Activated T-cell treated with anti-CD3 and anti-CD28 coated beads for 24 hours (primary cell): ENCODE measurements around the gene KIF21A.
"Not testable (repeated sequence)": the region's sequence is repeated elsewhere in the genome, so short reads cannot be mapped to it uniquely, and the experiment has no call there.

Experiments
- DNase-seq: peaks from one replicate; pipeline ENCODE4 v3.0.0-alpha.2; 2020; ENCODE audit warnings: low read depth

The KIF21A gene

DNA sequence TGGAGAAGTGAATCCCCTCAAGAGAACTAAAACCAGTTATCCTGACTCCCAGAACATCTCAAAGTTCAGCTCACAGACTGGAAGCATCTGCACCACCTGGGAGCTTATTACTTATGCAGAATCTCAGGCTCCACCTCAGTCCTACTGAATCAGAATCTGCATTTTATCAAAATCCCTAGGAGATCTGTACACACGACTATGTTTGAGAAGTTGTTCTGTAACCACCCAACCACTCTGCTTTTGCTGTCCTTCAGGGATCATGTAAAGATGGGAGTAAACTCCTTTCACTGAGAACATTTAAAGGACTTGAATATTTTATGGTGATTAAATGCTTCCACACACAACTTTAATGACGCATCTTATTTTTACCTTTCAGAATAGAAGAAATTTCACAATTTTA is 98.0 kb downstream of the KIF21A start:
- DNase-seq = no peak

DNA sequence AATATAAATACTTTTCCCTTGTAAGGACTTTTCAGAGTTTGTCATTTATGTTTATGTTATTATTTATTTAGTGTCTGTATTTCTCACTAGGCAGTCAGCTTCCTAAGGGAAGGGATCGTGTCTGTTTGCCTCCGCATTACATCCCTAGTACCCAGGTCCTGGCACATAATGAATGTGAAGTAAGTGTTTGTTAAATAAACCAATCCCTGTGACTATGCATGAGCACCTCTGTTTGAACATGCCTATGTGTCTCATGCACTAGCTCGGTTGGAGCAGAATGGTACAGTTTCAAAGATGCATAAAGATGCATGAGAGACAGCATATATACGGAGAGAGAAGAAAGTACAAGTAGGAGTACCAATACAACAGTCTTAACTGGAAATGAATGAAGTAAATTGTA is 99.3 kb downstream of the KIF21A start:
- no peak for DNase-seq

DNA sequence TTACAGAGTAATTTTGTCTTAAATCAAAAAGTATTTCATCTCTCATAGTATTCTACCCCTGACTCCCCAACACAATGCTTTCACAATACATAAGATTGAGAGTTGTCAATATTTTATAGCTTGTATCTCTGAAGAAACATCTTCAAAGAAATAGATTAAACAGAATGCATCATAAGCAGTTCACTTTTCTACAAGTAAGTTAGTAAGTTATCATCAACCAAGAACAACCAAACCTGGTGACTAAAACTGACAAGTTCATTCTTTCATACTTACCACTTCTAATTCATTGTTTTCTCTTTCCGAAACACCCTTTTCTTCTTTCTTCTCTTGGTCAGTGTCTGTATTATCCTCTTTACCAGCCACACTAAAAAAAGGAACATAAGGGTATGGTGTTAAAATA is 101.2 kb downstream of the KIF21A start:
- DNase-seq = no peak

DNA sequence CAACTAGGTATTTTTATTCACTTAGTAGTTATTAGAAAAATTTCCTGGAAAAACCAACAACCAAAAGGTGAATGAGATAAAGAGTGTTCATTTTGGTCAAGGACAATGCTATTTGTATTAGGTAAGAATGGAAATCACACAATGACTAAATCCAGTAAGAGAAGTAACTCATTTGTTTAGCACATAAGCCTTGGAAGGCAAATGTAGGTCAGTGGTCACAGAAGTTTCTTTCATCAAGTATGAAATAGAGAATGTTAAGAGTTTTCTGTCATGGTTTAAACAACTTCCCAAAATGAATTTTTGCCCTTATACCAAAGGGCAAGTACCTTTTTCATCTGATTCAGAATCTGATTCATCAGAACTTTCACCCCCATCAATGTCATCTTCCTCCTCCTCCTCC is 101.7 kb downstream of the KIF21A start:
- DNase-seq = no peak

DNA sequence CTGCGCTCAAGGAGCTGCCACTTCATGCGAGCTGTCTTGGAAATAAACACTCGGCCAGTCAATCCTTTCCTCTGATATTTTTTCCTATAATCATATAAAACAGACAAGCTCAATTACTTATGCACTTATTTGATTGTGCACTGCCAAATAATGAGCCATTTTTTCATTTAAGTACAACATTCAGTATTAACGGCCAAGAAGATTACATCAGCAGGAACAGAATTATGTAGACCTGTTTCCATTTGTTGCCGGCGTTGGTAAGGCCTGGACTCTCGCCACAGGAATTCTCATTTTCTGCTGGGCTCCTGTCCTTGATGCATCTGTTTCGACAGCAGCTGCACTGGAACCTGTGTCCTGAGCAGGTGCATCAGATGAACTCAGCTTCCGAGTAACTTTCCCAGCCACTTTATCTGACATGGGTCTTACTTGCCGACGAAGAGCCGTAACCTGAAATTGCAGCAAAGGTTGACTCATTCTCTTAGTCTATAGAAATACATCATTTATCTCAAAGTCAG is 110.2 kb downstream of the KIF21A start:
- DNase-seq = no peak

DNA sequence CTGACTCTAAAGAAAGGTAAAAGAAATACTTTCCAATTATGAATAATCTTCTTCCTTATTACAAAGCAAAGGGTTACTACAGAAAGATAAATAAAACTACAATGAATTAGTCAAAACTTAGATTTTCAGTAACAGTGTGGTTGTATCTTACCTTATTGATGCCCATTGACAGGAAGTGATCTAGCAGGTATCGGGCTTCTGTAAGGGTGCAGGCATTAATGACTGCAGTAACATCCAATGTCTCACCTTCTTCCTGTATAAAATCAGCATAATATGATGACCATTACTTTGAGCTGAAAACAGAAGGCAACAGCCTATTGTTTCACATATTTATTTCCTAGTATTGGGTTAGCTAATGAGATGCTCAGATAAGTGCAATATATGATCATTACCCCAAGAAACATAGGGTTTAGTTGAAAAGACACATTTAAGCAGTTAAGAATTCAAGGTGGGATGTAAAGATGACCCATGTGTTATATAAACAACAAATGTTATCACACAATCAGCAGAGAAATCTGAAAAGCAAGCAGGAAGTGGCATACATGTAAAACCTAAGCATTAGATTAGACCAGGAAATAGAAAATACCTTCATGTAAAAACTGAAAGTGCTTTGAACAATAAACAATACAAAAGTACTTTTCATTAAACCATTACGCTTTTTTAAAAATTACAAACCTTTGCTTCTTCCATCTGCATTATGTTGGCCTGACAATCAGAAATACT is 111.2 kb downstream of the KIF21A start:
- DNase-seq = no peak

DNA sequence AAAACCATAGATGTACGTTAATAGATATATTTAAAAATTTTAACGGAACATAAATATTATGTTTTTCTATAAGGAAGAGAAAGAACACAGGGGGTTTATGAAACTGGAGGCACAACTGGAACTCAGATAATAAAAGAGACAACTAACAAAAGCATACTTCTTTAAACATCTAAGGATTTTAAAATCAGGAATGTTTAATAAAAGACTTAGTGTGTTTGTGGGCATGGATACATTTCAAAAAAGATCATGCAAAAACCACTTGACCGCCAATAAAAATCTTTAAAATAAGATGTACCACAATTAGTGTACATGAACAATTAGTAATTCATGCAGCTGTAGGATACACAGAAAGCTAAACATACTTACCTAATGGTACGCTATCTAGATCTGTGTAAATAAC is 113.0 kb downstream of the KIF21A start:
- DNase-seq = no peak

DNA sequence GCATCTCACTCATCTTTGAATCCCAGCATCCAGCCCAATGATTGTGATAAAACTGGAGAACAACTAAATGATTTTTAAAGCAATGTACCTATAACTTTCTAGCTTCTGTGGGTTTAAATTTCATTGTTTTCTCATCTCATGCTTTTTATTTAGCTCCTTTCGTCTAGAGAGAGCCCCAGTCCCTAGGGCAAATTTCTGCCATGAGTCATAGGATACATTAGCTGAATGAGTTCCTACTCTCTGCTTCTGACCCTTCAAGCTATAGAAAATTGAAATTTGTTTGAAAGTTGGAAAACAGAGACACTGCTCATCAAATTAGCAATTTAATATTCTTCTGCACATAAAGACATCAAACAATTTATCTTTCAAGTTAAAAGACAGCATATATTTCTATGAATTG is 113.9 kb downstream of the KIF21A start:
- DNase-seq = no peak

DNA sequence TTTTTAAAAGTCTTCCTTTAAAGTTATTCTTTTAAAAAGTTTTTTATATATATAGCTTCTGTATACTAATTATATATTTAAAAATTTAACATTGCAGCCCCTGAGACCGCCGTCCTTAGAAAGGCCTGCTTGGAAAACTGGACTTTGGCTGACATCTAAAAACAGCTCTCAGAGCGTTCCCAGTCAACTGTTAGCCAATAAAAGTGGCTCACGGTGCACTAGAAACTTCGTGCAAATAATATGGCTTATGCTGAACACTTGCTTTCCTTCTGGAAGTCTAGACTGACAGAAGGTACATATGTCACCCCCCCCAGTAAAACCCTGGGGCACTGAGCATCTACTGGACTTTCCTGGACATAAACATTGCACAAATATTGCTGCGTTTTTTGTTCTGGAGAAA is 115.0 kb downstream of the KIF21A start:
- no peak for DNase-seq

DNA sequence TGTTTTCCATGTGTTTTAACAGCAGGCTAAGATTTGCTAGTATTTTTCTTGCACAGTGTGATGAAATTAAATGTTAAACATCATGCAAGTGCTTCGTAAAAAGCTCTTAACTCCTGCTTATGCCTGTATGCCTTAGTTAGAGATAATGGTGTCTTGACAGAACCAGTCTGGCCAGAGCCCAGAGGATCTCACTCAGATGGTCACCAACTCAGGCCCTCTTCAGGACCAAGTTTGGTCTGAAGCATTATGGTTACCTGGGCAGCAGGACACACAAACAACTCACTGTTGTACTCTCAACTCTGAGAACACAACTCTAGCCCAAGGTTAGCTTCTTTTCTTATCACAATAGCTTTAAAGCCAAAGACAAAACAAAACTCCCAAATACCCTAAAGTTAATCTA is 115.4 kb downstream of the KIF21A start:
- no peak for DNase-seq

DNA sequence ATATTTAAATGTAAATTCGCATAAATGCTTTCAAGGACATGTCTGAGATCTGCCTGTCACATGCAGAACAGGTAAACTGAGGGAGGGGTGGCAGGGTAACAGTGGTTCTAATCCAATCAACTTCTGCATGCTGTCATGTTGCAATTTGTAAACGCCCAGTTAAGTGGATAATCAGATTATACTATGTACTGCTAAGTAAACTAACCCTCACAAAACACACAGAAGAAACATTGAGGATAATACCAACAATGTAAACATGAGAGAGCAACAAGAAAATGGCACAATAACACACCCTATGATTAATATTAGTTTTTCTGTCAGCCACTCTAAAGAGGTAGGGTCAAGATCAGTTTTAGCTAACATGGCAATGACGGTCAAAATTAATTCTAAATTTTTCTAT is 123.7 kb downstream of the KIF21A start:
- DNase-seq = no peak

DNA sequence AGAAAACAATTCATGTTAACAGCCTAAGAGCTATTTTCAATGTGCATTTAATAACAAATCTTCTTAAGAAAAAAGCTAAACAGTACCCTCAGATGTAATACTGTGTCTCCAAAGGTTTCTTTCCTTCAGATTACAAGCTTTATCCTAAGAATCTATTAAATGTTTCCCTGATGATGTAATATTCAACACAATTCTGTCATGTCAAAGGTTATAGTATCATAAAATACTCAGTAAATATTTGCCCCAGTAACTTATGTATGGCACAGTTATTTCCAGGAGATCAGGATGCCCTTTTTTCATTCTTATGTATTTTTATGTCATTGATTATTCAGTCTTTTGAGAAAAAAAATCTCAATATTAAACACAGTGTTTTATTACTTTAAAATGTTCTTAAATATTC is 128.4 kb downstream of the KIF21A start:
- DNase-seq = no peak

DNA sequence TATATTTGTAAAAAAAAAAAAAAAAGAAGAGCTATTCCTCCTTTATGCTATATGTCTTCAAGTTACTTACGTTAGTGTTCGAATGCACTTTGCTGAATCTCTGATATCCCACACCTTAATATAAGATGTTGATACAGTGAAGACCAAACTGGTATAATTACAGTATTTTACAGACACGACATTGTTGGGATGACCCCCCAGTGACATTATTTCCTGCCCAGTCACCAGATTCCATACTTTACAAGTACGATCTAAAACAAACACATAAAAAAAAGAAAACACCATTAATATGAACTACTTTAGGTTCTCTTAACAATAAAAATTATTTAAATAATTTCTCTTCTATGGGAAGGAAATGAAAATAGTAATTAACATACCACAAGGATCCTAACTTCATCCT is 133.4 kb downstream of the KIF21A start:
- no peak for DNase-seq

DNA sequence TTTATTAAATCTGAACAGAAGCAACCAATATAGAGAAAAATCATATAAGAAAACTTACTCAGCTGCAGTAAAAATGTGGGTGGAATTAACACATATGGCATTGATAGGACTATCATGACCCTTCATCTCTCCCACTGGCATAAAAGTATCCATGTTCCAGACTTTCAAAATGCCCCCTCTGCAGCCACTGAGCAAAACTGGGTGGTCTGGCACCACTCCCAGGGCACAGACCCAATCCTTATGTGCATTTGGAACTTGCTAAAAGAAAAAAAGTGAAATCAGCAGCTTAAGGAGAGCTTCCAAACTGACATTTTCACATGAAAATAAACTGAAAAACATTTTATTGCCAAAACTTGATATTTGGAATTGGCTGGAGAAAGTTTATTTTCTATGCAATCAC is 141.5 kb downstream of the KIF21A start:
- no peak for DNase-seq

DNA sequence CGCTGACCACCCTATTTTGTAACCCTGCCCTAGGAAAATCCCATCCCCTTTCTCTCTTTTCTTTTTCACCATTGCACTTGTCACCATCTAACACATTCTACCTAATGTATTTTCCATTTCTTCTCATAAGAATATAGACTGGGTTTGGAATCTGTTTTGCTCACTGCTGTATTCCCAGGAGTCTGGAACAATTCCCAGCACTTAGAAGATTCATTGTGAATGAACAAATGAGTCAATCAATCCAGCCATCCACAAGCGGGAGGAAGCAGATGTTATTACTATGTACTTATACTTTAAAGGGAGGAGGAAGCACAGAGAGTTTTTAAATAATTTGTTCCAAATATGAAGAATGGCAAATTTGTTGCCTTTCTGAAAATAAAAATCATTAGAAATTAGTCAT is 142.1 kb downstream of the KIF21A start:
- DNase-seq = no peak

DNA sequence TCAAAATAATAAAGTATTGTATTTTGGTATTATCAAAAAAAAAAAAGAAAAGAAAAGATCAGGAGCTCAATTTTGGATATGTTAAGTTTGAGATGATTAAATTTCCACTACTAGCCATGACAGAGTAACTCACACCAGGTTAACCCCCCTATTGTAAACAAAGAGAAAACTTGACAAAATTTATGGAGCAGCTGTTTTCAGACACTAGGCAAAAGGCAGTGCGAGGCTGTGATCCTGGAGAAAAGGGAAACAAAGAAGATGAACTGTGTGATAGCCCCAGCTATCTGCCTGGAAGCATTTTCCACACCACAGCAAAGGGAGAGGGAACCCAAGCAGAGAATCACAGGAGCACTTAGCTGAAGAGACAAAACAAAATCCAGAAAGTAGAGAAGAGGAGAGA is 145.0 kb downstream of the KIF21A start:
- DNase-seq = no peak

DNA sequence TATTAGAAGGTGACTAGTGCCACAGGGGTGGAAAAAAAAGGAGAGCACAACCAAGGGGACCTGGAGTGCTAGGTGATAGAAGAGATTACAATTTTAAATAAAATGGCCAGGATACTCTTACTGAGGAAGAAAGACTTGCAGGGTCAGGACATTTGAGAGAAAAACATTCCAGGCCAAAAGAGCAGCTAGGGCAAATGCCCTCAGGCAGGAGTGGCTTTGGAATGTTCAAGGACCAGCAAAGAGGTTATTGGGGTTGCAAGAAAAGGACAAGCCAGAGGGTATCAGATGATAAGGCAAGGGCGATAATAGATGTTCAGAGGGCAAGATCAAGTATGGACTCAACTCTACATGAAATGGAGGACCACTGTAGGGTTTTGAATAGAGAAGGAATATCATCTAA is 146.4 kb downstream of the KIF21A start:
- DNase-seq = no peak

DNA sequence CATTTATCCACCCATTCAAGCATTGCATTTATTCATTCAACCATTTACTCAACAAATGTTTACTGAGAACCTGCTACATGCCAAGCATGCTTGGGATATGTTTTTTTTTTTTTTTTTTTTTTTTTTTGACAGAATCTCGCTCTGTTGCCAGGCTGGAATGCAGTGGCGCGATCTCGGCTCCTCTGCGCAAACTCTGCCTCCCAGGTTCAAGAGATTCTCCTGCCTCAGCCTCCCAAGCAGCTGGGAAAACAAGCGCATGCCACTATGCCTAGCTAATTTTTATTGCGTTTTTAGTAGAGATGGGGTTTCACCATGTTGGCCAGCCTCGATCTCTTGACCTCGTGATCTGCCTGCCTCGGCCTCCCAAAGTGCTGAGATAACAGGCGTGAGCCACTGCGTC is 147.3 kb downstream of the KIF21A start:
- not testable (repeated sequence) for DNase-seq

DNA sequence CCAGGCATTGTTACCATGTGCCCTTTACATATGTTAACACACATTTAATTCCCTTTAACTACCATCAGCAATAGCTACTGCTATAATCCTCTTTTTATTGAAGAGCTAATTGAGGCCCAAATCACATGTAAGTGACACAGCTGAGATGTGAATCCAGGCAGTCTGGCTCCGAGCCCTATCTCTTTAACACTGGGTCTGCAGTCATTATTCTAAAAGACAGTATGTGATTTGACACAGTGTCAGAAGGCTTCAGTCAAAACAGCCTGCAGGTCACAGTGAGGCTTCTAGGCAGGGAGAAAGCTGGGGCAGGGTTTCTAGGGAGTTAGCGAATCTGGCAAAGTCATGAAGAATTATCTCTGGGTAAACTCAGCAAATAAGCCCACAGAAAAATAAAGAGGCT is 148.2 kb downstream of the KIF21A start:
- no peak for DNase-seq

DNA sequence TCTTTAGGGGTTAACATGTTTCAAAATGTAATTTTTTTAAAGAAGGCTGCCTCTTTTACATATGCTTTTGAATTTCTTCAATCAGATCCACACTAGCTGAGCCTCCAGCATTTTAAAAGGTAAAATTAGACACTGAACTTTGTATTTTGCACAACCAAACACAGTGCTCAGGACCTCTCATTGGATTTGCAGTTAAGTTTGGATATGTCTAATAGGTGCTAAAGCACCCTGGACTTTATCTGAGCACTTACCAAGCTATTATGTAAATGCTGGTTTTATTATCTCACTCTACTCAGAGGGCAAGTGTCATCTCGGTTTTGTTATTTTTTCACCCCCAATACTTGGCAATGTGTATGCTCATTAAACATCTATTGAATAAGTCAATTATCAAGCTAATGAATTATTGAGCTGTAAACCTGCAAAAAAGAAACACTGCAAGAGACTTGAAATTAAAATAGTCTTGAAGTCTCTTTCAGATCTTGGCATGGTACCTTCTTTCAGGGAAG is 150.7 kb downstream of the KIF21A start:
- no peak for DNase-seq

DNA sequence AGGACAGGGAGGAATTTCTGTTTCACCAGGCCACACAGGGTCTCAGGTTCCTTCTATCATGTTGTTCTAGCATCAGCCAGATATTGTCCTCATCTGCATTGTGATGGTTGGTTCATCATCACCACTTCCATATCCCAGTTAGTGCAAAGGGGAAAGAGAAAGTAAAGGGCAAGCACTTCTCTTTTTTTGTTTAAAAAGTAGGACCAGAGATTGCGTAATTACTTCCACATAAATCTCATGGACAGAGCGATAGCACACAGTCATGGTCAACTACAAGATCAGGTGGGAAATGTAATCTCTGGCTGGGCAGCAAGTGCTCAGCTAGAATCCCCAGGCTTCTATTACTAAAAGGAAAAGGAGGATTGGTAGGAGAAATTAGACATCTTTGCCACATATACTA is 155.1 kb downstream of the KIF21A start:
- DNase-seq = no peak

DNA sequence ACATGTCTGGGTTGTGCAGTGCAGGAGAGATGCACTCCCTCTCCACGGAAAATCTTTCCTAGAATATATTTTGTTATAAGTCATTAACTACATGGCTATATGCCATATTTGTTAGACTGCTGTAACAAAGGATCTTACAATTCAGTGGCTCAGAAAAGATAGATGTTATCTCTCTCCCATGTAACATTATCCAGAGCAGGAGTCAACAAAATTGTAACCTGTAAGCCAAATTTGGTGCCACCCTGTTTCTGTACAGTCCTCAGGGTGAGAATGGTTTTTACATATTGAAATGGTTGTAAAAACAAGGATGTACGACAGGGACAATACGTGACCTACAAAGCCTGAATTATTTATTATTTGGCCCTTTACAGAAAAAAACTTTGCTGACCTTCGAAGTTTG is 155.5 kb downstream of the KIF21A start:
- DNase-seq = no peak

DNA sequence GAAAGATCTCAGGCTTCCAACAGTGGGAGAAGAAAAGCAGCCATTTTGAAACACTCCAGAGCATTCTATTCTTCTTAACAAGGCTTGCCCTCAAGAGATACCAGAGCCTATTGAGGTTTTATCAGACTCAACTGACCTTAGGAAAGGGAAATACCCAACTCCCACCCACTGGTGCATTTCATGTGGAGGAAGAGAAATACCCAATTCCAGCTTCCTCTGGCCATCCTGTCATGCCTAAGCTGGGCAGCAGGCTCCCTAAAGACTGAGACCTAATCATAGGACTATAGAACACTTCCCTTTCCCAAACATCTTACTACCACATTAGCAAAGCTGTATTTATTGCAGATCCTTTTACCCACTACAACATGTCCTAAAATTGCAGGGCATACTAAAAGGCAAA is 164.5 kb downstream of the KIF21A start:
- no peak for DNase-seq

DNA sequence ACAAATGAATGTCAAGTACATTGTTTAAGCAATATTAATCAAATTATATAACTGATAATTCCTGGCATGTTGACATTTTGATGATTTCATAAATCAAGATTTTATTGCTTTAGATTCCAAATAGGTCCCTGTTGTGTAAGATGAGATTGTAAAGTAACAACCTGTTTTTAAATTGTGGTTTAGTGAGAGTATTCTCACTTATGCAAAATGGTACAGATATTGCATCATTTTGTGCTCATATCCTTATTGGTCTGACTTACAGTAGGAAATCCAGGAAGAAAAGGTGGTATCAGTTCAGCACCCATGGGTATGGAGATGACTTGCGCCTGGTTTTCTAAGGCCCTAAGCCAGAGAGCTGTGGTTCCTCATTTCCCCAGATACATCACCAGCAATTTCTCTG is 165.5 kb downstream of the KIF21A start:
- DNase-seq = no peak
